GM18870 (cell line): Measurements from ENCODE around the gene MROH9.
"Not testable (repeated sequence)": the region's sequence is repeated elsewhere in the genome, so short reads cannot be mapped to it uniquely, and the experiment has no call there.

ENCODE experiments used
- ATAC-seq: cut with Tn5 transposase; IDR thresholded peaks from one replicate; pipeline ENCODE4 v1.9.1; 2021; ENCODE audit warnings: moderate library complexity; ENCODE audit not compliant: unreplicated experiment

The MROH9 gene, protein sequence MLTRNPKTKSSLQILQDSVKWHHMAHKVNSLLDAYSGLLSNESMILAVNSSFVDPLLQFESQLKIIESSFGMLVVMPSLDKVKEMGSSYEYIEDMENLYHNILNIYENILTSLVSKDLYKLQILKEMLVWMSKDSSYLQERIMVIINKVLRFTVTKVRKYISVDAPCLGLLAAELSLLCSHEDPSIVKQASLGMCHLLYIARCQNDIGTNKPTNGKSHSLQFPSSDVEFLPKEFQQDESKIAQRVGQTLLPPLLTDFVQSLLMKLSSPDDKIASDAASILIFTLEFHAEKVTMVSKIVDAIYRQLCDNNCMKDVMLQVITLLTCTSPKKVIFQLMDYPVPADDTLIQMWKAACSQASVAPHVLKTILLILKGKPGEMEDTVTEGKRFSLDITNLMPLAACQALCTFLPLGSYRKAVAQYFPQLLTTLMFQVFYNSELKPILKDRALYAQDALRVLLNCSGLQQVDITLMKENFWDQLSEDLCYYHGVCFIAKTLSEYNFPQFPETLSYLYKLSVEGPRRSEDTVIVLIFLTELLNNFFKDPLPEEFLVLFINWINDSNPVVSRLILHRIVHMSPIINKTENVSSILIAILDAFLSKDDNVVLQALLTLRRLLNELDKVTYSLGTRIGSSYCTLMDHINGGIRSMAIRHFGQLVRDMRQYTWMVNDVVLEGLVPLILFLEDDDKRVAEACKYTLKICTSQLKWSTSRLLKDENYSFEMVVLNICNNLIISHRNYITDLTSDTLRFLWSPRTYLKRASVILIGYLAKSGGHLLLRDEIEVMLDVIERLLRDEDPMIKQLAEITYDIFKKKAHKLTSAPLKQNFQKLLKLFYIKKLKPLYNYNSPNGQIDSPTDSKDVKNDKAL

DNA sequence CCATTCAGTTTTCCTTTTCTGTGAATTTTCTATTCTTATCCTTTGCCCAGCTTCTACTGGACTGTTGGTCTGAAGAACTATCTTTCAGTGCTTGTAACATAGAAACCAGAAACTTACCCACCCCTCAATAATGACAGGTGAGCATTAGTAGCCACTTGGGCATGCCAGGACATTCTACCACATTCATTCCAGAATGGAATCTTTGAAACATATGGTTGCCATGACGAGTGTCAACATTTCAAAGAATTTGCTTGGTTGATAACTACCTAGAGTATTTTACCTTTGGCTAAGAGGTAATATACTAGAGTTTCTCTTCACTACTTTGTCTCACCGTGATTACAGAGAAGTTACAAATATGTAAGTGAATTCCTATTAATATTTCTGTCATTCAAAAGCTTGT, at the start of gene MROH9:
MROH9 (plus strand) TSS at position 304 of the 400 bp plus-strand sequence. CDS start 10,023 bp downstream, outside the sequence.
- ATAC-seq = no peak

DNA sequence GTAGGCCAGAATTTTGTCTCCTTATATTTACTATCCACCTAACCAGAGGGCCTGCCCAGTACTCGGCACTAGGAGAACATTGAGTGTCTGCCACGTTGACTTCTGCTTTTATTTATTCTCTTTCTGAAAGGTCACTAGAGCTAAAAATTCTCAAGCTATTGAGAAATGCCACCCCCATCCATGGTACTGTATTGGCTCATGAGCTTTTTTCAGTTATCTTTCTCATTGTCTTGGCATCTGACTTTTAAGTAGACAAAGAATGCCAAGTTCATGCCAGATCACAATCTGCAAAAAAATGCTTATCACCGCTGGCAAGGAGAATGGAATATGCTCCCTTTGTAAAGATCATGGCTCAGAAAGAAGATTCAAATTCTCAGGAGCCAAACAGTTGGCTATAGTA, 49.8 kb upstream of the MROH9 start:
- ATAC-seq = no peak

DNA sequence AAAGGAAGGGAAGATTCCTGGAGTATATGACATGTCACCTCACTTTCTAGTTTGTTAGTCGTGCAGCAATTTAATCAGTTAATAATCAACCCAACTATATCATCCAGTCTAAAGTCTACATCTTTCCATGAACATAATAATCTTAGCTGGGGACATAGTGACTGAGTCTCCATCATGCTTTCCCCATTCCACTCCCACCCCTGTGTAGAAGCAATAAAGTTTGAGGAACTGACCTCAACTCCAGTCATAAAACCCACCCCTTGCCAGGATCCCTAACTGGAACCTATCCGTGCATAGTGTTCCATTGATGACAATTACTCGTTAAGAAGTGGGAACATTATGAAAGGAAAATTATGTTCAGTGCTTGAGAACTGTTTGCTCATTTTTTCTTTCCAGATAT, 48.9 kb upstream of the MROH9 start:
- ATAC-seq = no peak

DNA sequence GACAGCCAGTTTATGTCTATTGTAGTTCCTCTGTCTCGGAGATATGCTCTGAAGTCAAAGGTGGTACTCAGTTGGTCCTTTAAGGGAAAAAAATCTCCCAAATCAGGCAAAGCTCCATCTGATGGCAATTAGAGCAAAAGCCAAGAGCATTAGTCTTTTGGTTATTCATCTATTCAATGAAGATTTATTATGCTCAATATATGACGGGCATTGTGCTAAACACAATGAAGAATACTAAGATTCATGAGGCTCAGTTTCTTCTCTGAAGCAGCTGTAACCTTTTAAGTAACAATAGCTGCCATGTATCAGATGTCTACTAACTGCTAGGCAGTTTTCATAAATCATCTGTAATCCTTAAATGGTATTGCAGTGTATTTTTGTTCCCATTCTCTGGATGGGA, 47.6 kb upstream of the MROH9 start:
- no peak for ATAC-seq

DNA sequence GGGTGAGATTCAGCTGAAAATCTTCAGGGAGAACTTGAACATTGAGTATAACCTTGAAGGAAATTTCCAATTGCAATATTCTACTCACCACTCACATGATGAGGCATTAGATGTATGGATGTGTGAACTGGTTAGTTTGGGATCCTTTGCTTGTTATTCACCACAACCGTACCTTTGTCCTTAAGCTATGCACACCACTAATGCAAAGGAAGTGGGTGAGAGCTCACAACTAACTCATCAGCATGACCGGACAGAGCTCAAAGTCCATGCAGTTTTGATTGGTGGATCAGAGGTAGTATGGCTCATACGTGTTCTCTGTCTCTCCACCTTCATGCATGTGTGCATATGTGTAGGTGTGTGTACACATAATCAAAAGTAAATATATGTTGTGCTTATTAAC, 43.5 kb upstream of the MROH9 start:
- no peak for ATAC-seq

DNA sequence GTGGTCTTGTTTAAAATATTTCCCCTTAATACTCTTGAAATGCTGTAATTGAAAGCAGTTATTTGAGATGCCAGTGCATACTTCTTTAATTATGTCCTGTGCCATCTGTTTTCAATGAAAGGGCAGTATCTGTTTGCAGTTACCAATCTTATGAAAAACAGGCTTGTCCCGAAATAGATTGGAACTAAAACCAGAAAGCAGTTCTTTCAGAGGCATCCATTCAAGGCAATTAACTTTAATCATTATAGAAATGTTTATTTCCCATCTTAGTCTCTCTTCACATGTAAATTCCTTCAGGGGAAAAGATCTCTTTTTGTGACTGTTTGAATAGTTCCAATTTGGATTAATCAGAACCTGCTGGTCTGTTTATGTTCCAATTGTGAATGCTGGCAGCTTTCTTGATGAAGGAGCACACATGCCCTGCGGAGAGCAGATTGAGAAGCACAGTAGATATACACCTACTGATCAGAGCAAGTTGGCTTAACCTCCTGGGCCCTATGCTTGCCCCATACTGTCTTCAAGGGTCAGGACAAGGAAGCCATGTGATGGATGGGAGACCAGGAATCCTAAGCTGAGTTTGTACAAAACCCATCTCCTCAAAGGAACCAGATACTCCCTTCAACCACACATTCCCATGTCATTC, 41.6 kb upstream of the MROH9 start:
- ATAC-seq = no peak

DNA sequence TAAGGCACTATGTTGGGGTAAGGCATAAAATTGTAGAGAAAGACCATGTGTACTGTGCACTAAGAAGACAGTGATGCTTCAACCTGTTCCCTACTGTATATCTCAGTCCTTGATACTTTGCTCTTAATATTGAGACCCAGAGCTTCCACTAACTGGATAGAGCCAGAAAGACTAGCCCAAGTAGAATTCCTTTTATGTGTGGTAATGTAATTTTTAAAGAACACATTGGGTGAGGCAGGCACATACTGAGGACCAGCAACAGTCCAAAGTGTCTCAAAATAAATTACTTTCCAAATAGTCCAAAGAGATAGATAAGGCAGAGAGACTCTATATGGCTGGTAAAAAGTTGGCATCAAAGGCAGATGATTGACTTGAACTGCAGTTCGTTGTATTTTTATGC, 31.4 kb upstream of the MROH9 start:
- no peak for ATAC-seq

DNA sequence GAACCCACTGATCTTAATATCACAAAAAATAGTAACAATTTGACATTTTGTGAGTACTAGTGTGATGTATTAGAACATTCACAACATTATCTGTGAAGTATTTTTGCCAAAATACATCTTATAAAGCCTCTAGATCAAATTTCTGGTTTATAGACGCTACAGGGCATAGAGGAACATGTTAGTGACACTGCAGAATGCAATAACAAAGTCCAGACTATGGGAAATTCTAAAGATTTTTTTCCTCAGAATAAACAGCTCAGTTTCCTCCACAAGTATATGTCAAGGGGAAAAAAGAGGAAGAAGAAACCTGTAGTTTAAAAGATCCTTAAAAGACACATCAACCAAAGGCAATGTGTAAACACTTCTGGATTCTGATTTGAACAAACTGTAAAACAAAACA, 26.4 kb upstream of the MROH9 start:
- ATAC-seq = no peak

DNA sequence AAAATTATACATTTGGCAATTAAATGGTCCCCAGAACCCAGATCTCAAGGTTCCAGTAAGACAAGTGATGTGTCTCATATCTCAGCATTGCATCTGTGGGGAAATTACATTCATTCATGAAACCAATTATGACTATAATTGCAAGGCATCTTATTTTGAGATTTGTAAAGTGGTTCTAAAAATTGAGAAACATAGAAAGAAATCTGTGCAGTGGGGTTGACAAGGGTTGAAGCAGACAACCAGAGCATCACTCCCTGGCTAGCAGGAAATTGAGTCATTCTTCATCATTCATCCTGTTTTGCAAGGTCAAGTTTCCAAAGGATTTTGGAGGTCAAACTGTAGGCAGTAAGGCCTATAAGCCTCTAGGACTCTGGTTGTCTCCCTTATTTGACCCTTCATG, 25.1 kb upstream of the MROH9 start:
- no peak for ATAC-seq

DNA sequence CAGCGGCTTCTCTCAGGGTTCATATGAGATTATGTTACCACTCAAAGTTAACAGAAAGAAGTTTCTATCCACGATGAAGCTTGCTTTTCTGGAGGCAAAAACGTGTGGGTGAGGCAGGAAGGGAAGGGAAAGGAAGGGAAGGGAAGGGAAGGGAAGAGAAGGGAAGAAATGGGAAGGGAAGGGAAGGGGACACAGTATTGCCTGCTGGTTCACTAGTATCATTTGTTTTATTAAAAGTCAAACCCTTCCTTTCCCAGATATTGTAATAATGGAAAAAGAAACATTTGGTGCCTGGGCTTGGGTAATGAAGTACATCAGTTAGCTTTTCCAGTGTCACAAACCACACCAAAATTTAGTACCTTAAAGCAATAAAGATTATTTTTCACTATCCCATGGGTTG, 18.0 kb upstream of the MROH9 start:
- ATAC-seq = no peak

DNA sequence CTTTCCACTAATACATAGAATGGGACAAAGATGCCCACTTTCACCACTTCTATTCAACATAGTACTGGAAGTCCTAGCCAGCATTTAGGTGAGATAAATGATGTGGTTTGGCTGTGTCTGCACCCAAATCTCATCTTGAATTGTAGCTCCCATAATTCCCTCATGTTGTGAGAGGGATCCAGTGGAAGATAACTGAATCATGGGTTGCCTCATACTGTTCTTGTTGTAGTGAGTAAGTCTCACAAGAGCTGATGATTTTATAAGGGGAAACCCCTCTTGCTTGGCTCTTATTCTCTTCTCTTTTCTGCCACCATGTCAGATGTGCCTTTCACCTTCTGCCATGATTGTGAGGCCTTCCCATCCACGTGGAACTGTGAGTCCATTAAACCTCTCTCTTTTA, 10.7 kb upstream of the MROH9 start:
- ATAC-seq = not testable (repeated sequence)

DNA sequence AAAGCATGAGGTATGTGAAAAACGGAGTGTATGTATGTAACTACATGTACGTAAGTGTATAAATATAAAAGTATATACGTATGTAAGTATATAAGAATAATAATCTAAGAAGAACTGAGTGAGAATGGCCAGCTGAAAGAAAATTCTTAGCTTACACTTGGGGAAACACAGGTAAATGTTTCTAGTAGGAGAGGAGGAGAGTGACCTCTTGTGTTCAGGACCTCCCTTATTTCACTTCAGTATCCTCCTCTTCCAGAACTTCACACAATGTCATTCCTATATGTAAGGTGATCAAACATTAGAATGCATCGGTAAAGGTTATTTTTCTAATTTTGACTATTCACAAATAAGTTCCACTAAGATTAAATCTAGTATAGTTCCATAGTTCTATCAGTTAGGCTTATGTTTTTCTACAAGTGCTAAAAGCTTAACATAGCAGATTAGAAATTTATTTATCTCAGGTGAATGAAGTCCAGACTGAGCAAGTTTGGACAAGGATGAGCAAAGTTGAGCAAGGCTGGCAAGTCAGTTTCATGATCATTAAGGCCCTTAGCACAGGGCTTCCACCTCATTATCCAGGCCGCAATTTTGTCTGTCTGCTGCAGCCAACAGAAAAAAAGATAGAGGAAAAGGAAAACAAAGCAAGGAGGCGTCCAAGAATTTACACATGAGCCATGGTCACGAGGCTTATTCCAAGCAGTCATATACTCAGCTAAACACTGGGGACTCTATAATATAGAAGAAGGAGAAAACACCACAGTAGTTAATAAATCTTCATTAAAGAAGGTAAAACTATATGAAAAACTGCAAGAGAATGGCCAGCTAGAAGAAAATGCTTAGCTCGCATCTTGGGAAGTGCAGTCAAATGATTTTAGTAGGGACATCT, 7.1 kb upstream of the MROH9 start:
- ATAC-seq = no peak

DNA sequence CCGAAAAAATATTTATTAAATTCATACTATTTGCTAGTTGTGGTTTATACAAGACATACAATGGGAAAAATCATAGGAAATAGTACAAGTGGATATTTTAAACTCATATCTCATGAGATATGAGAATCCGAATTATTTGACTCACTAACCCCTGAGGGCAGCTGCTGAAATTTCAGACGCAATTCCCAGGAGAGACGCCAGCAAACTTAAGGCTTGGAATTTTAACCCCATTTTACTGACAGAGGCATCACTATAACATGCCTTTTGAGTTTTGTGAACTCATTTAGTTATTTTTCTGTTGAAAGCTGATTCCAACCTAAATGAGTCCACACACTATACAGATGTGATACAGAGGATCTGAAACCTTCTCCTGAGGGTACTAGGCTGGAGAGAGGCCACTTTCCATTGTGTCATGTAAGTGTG, 5.9 kb upstream of the MROH9 start:
- ATAC-seq = no peak

DNA sequence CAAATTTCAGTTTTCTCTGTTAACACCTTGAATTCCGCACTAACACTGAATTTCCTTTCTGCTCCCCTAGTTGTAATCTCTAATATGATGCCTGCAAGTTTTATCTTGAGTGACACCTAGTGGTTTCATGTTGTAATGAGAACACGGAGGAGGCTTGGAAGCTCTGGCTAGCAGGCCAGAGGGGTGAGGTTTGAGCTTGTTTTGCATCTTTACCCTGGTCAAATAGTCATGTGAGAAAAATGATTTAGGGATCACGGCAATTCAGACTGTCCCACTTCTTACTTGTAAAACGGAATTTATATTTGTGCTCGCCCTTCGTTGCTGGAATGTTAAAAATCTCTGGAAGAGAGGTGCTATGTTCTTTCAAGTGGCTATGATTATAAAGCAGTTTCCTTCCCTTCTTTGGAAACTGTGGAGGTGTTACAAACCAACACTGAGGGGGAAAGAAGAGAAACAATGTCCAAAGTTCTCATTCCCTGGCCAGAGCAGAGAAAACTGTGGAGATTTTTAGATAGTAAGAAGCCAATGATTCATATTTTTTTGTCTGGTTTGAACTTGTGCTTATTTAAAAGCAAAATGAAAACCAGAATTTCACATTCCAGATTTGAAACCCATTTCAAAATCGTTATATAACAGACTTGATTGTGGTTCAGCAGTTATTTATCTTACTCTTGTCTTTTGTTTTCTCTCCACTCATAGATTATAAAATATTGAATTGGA, 5.3 kb upstream of the MROH9 start:
- ATAC-seq = peak; percentile 91

DNA sequence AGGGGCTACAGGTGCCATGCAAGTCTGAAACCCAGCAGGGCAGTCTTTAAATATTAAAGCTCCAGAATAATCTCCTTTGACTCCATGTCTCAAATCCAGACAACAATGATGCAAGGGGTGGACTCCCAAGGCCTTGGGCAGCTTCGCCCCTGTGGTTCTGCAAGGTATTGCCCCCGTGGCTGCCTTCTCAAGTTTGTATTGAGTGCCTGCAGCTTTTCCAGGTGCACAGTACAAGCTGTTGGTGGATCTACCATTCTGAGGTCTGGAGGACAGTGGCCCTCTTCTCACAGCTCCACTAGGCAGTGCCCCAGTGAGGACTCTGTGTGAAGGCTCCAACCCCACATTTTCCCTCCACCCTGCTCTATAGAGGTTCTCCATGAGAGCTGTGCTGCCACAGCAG, 3.7 kb upstream of the MROH9 start:
- ATAC-seq = no peak

DNA sequence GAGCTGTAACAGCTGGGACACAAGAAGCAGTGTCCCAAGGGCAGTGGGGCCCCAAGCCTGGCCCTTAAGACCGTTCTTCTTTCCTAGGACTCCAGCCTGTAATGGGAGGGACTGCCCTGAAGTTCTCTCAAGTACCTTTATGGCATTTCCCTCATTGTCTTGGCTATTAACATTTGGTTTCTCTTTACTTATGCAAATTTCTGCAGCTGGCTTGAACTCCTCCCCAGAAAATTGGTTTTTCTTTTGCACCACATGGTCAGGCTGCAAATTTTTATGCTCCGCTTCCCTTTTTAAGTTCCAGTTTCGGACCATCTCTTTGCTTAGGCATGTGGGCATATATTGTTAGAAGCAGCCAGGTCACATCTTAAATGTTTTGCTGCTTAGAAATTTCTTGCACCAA, 3.1 kb upstream of the MROH9 start:
- ATAC-seq = no peak

DNA sequence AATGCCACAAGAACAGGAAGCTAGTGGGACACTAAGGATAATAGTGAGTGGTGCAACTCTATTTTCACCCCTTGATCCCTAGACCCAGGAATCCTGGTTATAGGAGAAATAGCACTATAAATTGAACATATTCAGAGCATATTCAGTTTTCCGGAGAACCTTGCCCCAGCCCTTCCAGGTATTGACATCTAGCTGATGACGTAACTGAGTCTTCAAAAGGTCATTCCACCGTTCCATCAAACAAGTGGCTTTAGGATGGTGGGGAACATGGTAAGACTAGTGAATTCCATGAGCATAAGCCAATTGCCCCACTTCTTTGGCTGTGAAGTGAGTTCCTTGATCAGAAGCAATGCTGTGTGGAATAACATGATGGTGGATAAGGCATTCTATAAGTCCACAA, 2.9 kb downstream of the MROH9 start:
- no peak for ATAC-seq

DNA sequence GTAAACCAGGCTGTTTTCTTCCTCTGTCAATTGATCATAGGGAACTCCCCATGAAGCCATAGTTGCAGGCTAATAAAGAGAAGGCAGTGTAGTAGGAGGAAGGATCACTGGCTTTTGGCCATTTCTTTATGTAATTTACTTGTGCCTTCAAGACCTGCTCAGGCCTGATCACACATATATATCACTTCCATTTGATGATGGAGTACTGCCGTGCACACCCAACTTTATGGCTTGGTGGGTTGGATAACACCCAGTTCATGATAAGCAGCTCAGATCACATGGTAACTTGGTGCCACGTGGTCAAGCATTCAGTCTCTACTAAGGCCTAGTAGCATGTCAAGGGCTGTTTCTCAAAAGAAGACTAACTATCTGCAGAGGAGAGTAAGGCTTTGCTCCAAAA, 4.1 kb downstream of the MROH9 start:
- ATAC-seq = no peak

DNA sequence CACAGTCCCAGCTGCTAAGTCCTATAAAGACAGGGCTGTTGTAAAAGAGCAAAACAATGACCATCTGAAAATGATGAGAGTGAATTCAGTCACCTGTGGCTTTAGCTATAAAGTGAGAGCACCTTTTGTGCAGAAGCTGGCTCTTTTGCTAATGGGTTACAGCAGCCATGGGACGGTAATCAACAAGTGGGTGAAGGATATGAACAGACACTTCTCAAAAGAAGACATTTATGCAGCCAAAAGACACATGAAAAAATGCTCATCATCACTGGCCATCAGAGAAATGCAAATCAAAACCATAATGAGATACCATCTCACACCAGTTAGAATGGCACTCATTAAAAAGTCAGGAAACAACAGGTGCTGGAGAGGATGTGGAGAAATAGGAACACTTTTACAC, 16.4 kb downstream of the MROH9 start:
- ATAC-seq = not testable (repeated sequence)

DNA sequence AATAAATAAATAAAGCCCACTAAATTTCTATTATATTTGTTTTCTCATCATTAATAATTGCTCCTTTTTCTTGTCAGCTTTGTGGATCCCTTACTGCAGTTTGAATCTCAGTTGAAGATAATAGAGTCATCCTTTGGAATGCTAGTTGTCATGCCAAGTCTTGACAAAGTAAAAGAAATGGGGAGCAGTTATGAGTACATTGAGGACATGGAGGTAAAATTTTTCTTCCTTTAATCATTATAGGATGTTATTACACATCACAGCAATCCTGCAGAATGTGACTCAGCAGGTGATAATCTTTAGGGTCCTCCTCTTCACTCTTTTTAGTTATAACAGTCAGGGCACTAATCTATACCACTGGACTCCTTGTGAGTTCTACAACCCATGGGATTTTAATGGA, 24.1 kb downstream of the MROH9 start:
- no peak for ATAC-seq
